HG03045 (cell line): ENCODE results near the gene SLC35E1.

Experiments used
- ATAC-seq: cut with Tn5 transposase; IDR thresholded peaks from one replicate; pipeline ENCODE4 v1.9.1; 2021; ENCODE audit warnings: mild to moderate bottlenecking, moderate library complexity; ENCODE audit not compliant: unreplicated experiment

SLC35E1 gene

GRCh38 chr19:16572332-16573211, at the start of gene SLC35E1:
Gene SLC35E1 (minus strand): TSS chr19:16572415. CDS start chr19:16572364, 51 bp downstream.
- ATAC-seq = peak; percentile 79

- no peak for ATAC-seq
Measured at GRCh38 chr19:16621165-16621800, 49.1 kb upstream of the SLC35E1 start.

- ATAC-seq = no peak
Measured at GRCh38 chr19:16620584-16620983, 48.4 kb upstream of the SLC35E1 start.

GRCh38 chr19:16620018-16620417, 47.8 kb upstream of the SLC35E1 start:
- no peak for ATAC-seq

- ATAC-seq = no peak
Measured at GRCh38 chr19:16619457-16619856, 47.2 kb upstream of the SLC35E1 start.

GRCh38 chr19:16618248-16618647, 46.0 kb upstream of the SLC35E1 start:
- no peak for ATAC-seq

- ATAC-seq = no peak
Measured at GRCh38 chr19:16615808-16616207, 43.6 kb upstream of the SLC35E1 start.

GRCh38 chr19:16614941-16615340, 42.7 kb upstream of the SLC35E1 start:
- ATAC-seq = no peak

GRCh38 chr19:16613841-16614240, 41.6 kb upstream of the SLC35E1 start:
- no peak for ATAC-seq

GRCh38 chr19:16612636-16613035, 40.4 kb upstream of the SLC35E1 start:
- no peak for ATAC-seq

- ATAC-seq = no peak
Measured at GRCh38 chr19:16611121-16611520, 38.9 kb upstream of the SLC35E1 start.

GRCh38 chr19:16609511-16610200, 37.4 kb upstream of the SLC35E1 start:
- ATAC-seq = no peak

- no peak for ATAC-seq
Measured at GRCh38 chr19:16608290-16608739, 36.1 kb upstream of the SLC35E1 start.

- ATAC-seq = no peak
Measured at GRCh38 chr19:16607819-16608218, 35.6 kb upstream of the SLC35E1 start.

- ATAC-seq = no peak
Measured at GRCh38 chr19:16605553-16605994, 33.4 kb upstream of the SLC35E1 start.

- ATAC-seq = no peak
Measured at GRCh38 chr19:16605115-16605514, 32.9 kb upstream of the SLC35E1 start.

- no peak for ATAC-seq
Measured at GRCh38 chr19:16604615-16605014, 32.4 kb upstream of the SLC35E1 start.

GRCh38 chr19:16603090-16603489, 30.9 kb upstream of the SLC35E1 start:
- ATAC-seq = no peak

- no peak for ATAC-seq
Measured at GRCh38 chr19:16601378-16602052, 29.3 kb upstream of the SLC35E1 start.

GRCh38 chr19:16600824-16601223, 28.6 kb upstream of the SLC35E1 start:
- no peak for ATAC-seq
